ENCODE results near the gene ZNF396.

Gene ZNF396

GRCh38 chr18:35369126-35369525 lies 8.0 kb downstream of the ZNF396 start:
- no peak overlapping the region for H3K4me3 ChIP-seq (ENCODE audit: low read length)
- no peak for TF ChIP-seq ZNF274 (IDR thresholded peaks at IDR 0.05; ENCODE audit: low read depth, low read length)

- no peak for TF ChIP-seq ZNF274 (IDR thresholded peaks at IDR 0.05; ENCODE audit: low read depth, low read length)
- no peak overlapping the region for H3K4me3 ChIP-seq (ENCODE audit: low read length)
Observed at GRCh38 chr18:35368595-35368994, 8.5 kb downstream of the ZNF396 start.

- no peak for TF ChIP-seq ZNF274 (IDR thresholded peaks at IDR 0.05; ENCODE audit: low read depth, low read length)
Observed at GRCh38 chr18:35362531-35362930, 14.6 kb downstream of the ZNF396 start.

GRCh38 chr18:35361570-35362321 lies 15.4 kb downstream of the ZNF396 start:
- H3K4me3 ChIP-seq (ENCODE audit: low read length): no peak overlapping the region
- TF ChIP-seq ZNF274 (IDR thresholded peaks at IDR 0.05; ENCODE audit: low read depth, low read length): no peak

More at GRCh38 chr18:35362531-35362930, 14.6 kb downstream of the ZNF396 start:
- H3K4me3 ChIP-seq (ENCODE audit: low read length): no peak overlapping the region

GRCh38 chr18:35355140-35355618 lies 22.0 kb downstream of the ZNF396 start:
- H3K4me3 ChIP-seq (ENCODE audit: low read length): no peak overlapping the region
- no peak for TF ChIP-seq ZNF274 (IDR thresholded peaks at IDR 0.05; ENCODE audit: low read depth, low read length)

GRCh38 chr18:35352778-35353177 lies 24.4 kb downstream of the ZNF396 start:
- TF ChIP-seq ZNF274 (IDR thresholded peaks at IDR 0.05; ENCODE audit: low read depth, low read length): no peak
- H3K4me3 ChIP-seq (ENCODE audit: low read length): no peak overlapping the region

- no peak for TF ChIP-seq ZNF274 (IDR thresholded peaks at IDR 0.05; ENCODE audit: low read depth, low read length)
- H3K4me3 ChIP-seq (ENCODE audit: low read length): no peak overlapping the region
Observed at GRCh38 chr18:35352283-35352682, 24.9 kb downstream of the ZNF396 start.

- H3K4me3 ChIP-seq (ENCODE audit: low read length): no peak overlapping the region
- no peak for TF ChIP-seq ZNF274 (IDR thresholded peaks at IDR 0.05; ENCODE audit: low read depth, low read length)
Observed at GRCh38 chr18:35348001-35348400, 29.1 kb downstream of the ZNF396 start.

- no peak overlapping the region for H3K4me3 ChIP-seq (ENCODE audit: low read length)
- no peak for TF ChIP-seq ZNF274 (IDR thresholded peaks at IDR 0.05; ENCODE audit: low read depth, low read length)
Observed at GRCh38 chr18:35345950-35346349, 31.2 kb downstream of the ZNF396 start.

- no peak for TF ChIP-seq ZNF274 (IDR thresholded peaks at IDR 0.05; ENCODE audit: low read depth, low read length)
- no peak overlapping the region for H3K4me3 ChIP-seq (ENCODE audit: low read length)
Observed at GRCh38 chr18:35345460-35345921, 31.6 kb downstream of the ZNF396 start.

GRCh38 chr18:35344736-35345459 lies 32.2 kb downstream of the ZNF396 start:
- TF ChIP-seq ZNF274 (IDR thresholded peaks at IDR 0.05; ENCODE audit: low read depth, low read length): no peak
- peak overlapping the region; percentile 94 for H3K4me3 ChIP-seq (ENCODE audit: low read length)

- peak within 1 kb of the TSS; percentile 94 for H3K4me3 ChIP-seq (ENCODE audit: low read length)
Observed at GRCh38 chr18:35343936-35344735, 33.0 kb downstream of the ZNF396 start, which contains the start of gene ZNF24. Gene ZNF24 (minus strand): TSS chr18:35344420. CDS start chr18:35340650, 3,770 bp downstream.

GRCh38 chr18:35343488-35343935 lies 33.6 kb downstream of the ZNF396 start:
- TF ChIP-seq ZNF274 (IDR thresholded peaks at IDR 0.05; ENCODE audit: low read depth, low read length): no peak

More at GRCh38 chr18:35343936-35344735, 33.0 kb downstream of the ZNF396 start, which contains the start of gene ZNF24:
- TF ChIP-seq ZNF274 (IDR thresholded peaks at IDR 0.05; ENCODE audit: low read depth, low read length): no peak

GRCh38 chr18:35337286-35337685 lies 39.9 kb downstream of the ZNF396 start:
- no peak overlapping the region for H3K4me3 ChIP-seq (ENCODE audit: low read length)
- no peak for TF ChIP-seq ZNF274 (IDR thresholded peaks at IDR 0.05; ENCODE audit: low read depth, low read length)

More at GRCh38 chr18:35343488-35343935, 33.6 kb downstream of the ZNF396 start:
- H3K4me3 ChIP-seq (ENCODE audit: low read length): peak overlapping the region; percentile 94

Data from GM08714 (cell line).